Keratinocyte (primary cell): ENCODE measurements around the gene TUT7. TPM values are rescaled to one million over a fixed set of nuclear protein-coding genes. Genes with fewer than 3 reads are reported as not detected.

Source experiments
- DNase-seq: peaks from one replicate; pipeline ENCODE4 v3.0.0-alpha.2; 2011; ENCODE audit warnings: low read depth, missing footprints, low spot score
- FAIRE-seq: peaks from 2 replicates; lab custom pipeline; 2011; peaks lifted over from hg19 to GRCh38; lab: Jason Lieb, UNC
- H2AFZ ChIP-seq: 2 replicates; pipeline ENCODE4 v1.6.0; 2012; ENCODE audit warnings: low read length, control low read depth, inconsistent platforms; ENCODE audit not compliant: control insufficient read depth
- H3K27ac ChIP-seq: 2 replicates; pipeline ENCODE4 v1.5.1; 2011; ENCODE audit warnings: low read length; ENCODE audit not compliant: control insufficient read depth, insufficient read depth
- H3K27me3 ChIP-seq: 3 replicates; pipeline ENCODE4 v1.6.0; 2011; ENCODE audit warnings: low read length; ENCODE audit not compliant: control insufficient read depth, insufficient read depth; ENCODE audit errors: extremely low read depth
- H3K36me3 ChIP-seq, 2 experiments: 2 replicates in 1 of 2; 3 replicates in 1 of 2; pipeline ENCODE4 v1.5.1; 2011; ENCODE audit warnings: low read length in 2 of 2, mild to moderate bottlenecking in 1 of 2; ENCODE audit not compliant: control insufficient read depth in 2 of 2, insufficient read depth in 2 of 2; ENCODE audit errors: extremely low read depth in 1 of 2
- H3K4me1 ChIP-seq: 3 replicates; pipeline ENCODE4 v1.5.1; 2011; ENCODE audit warnings: low read length; ENCODE audit not compliant: control insufficient read depth, insufficient read depth; ENCODE audit errors: extremely low read depth
- H3K4me2 ChIP-seq: 3 replicates; pipeline ENCODE4 v1.6.0; 2011; ENCODE audit warnings: low read depth, low read length; ENCODE audit not compliant: control insufficient read depth, insufficient read depth; ENCODE audit errors: extremely low read depth
- H3K4me3 ChIP-seq, 3 experiments: fragments of 200-600 bp in 1 of 3; sonication (generic) in 1 of 3; 2 replicates in 2 of 3; 3 replicates in 1 of 3; pipeline ENCODE4 v1.5.1; 2011 to 2016; ENCODE audit warnings: low read length in 3 of 3, mild to moderate bottlenecking in 3 of 3, control low read depth in 2 of 3, inconsistent platforms in 1 of 3, low read depth in 1 of 3, mixed read lengths in 1 of 3, mixed run types in 1 of 3, moderate library complexity in 1 of 3; ENCODE audit not compliant: control insufficient read depth in 2 of 3, insufficient read depth in 2 of 3; ENCODE audit errors: extremely low read depth in 1 of 3
- H3K79me2 ChIP-seq: 2 replicates; pipeline ENCODE4 v1.6.0; 2012; ENCODE audit warnings: low read length; ENCODE audit not compliant: control insufficient read depth, insufficient read depth
- H3K9ac ChIP-seq: 3 replicates; pipeline ENCODE4 v1.6.0; 2011; ENCODE audit warnings: low read length; ENCODE audit not compliant: control insufficient read depth, insufficient read depth; ENCODE audit errors: extremely low read depth
- H3K9me1 ChIP-seq: 3 replicates; pipeline ENCODE4 v1.6.0; 2011; ENCODE audit warnings: low read length; ENCODE audit not compliant: control insufficient read depth, insufficient read depth; ENCODE audit errors: extremely low read depth
- H3K9me3 ChIP-seq: 2 replicates; pipeline ENCODE4 v1.5.1; 2012; ENCODE audit warnings: low read depth, low read length; ENCODE audit not compliant: control insufficient read depth
- H4K20me1 ChIP-seq: 3 replicates; pipeline ENCODE4 v1.6.0; 2011; ENCODE audit warnings: low read length; ENCODE audit not compliant: control insufficient read depth, insufficient read depth; ENCODE audit errors: extremely low read depth
- CTCF ChIP-seq, 3 experiments: IDR thresholded peaks in 1 of 3; conservative IDR thresholded peaks in 1 of 3; optimal IDR thresholded peaks in 1 of 3; 2 replicates in 2 of 3; 3 replicates in 1 of 3; pipeline versions ENCODE3 to v1.5.1; 2011; ENCODE audit warnings: low read length in 3 of 3, mild to moderate bottlenecking in 3 of 3, moderate library complexity in 2 of 3, control low read depth in 1 of 3, inconsistent platforms in 1 of 3; ENCODE audit not compliant: insufficient read depth in 2 of 3; ENCODE audit errors: extremely low read depth in 1 of 3
- EZH2 ChIP-seq: IDR thresholded peaks from one replicate; pipeline ENCODE4 v1.6.1; 2012; ENCODE audit warnings: inconsistent platforms, mild to moderate bottlenecking, low read length, moderate library complexity
- dilution Hi-C: fragments of 300-500 bp; cut with MboI; formaldehyde crosslinking; loops from one replicate; pipeline ENCODE4 v1.7.0; 2020; ENCODE audit warnings: low sequenced_read_pairs; ENCODE audit not compliant: extremely low pct_ligation_motif_present
- polyA plus RNA-seq, 5 experiments: library from polyadenylated mRNA; depleted of rRNA in 3 of 5; stranded (reverse) in 3 of 5; stranded (forward) in 1 of 5; unstranded in 1 of 5; fragments of >200 nt; gene quantifications; 1 replicate in 1 of 5; 2 replicates in 3 of 5; 3 replicates in 1 of 5; pipeline versions ENCODE4 v1.2.1 to v1.2.3, GENCODE V29; 2011 to 2012; ENCODE audit warnings: missing spikeins in 2 of 5, low read depth in 1 of 5, low replicate concordance in 1 of 5

Gene TUT7
- polyA plus RNA-seq, 1 donor (not counting 4 experiments of a cell fraction or from before 2014, with no cell fraction given) = 34.0 TPM

- Histone ChIP-seq H3K27ac (peak within 1 kb of the TSS; percentile 87), H3K4me1 (peaks cover 10% of the 10 kb centered on the region), H3K36me3 (peaks cover 2 to 6% of the 10 kb centered on the region in 2 experiments), H3K4me2 (peak within 1 kb of the TSS; percentile 93), H3K79me2 (peaks cover 32% of the 10 kb centered on the region), H4K20me1 (no peaks in the 10 kb centered on the region), H3K9me1 (peaks cover 3% of the 10 kb centered on the region), H3K9ac (peak within 1 kb of the TSS; percentile 85), H3K9me3 (no peaks in the 10 kb centered on the region), H3K4me3 (peak within 1 kb of the TSS; percentile 65 to 89 (median 81)), H3K27me3 (no peaks in the 10 kb centered on the region), H2AFZ (peak within 1 kb of the TSS; percentile 93)
- FAIRE-seq (no peak), DNase-seq (peak; percentile 42)
- dilution Hi-C loops = no loop called here
- TF ChIP-seq CTCF (optimal IDR thresholded peaks at IDR 0.05 in 1 of 3, IDR thresholded peaks at IDR 0.05 in 1 of 3, conservative IDR thresholded peaks at IDR 0.05 in 1 of 3; ENCODE audit: extremely low read depth in 1 of 3, insufficient read depth in 2 of 3, low read length in 3 of 3) (no peak), EZH2 (no peak)
Observed at GRCh38 chr9:86282077-86282978, 71.9 kb downstream of the TUT7 start, which contains the start of gene ISCA1. TSS of gene ISCA1 (minus strand) at chr9:86282538. CDS start at chr9:86282458, 80 bp downstream.

GRCh38 chr9:86281593-86282076, 72.6 kb downstream of the TUT7 start:
- Histone ChIP-seq H3K79me2 (peaks cover 36% of the 10 kb centered on the region), H3K27ac (peak overlapping the region; percentile 87), H3K36me3 (peaks cover 2 to 6% of the 10 kb centered on the region in 2 experiments), H4K20me1 (no peaks in the 10 kb centered on the region), H3K4me1 (peaks cover 10% of the 10 kb centered on the region), H3K4me3 (peak overlapping the region; percentile 65 to 89 (median 81)), H3K9me1 (peaks cover 3% of the 10 kb centered on the region), H2AFZ (peak overlapping the region; percentile 61), H3K9me3 (no peaks in the 10 kb centered on the region), H3K9ac (peak overlapping the region; percentile 85), H3K4me2 (peak overlapping the region; percentile 93), H3K27me3 (no peaks in the 10 kb centered on the region)
- FAIRE-seq = no peak
- TF ChIP-seq EZH2 = no peak
- TF ChIP-seq CTCF (optimal IDR thresholded peaks at IDR 0.05 in 1 of 3, IDR thresholded peaks at IDR 0.05 in 1 of 3, conservative IDR thresholded peaks at IDR 0.05 in 1 of 3; ENCODE audit: extremely low read depth in 1 of 3, insufficient read depth in 2 of 3, low read length in 3 of 3) = no peak
- dilution Hi-C loops = no loop called here
- no peak for DNase-seq
